HepG2 (cell line): Measurements from ENCODE around the gene ALKBH2. TPM values are rescaled to one million over a fixed set of nuclear protein-coding genes. Genes with fewer than 3 reads are reported as not detected.

Experiments used
- AKAP8 ChIP-seq: sonication (generic); formaldehyde crosslinking; IDR thresholded peaks from 2 replicates; pipeline ENCODE4 v1.5.1; 2020; ENCODE audit warnings: mild to moderate bottlenecking, missing genetic modification reagents
- CREB3 ChIP-seq: sonication (generic); formaldehyde crosslinking; IDR thresholded peaks from 2 replicates; pipeline ENCODE4 v1.5.0; 2020; ENCODE audit warnings: missing genetic modification reagents
- DNMT1 ChIP-seq: sonication (generic); formaldehyde crosslinking; IDR thresholded peaks from 2 replicates; pipeline ENCODE4 v1.5.1; 2020; ENCODE audit warnings: mild to moderate bottlenecking, missing genetic modification reagents
- HMGXB3 ChIP-seq: sonication (generic); formaldehyde crosslinking; IDR thresholded peaks from 2 replicates; pipeline ENCODE4 v1.4.0; 2020; ENCODE audit warnings: missing genetic modification reagents, borderline replicate concordance
- HNF1A ChIP-seq, 2 experiments: sonication (generic) in 1 of 2; formaldehyde crosslinking in 1 of 2; IDR thresholded peaks; 2 replicates each; pipeline versions ENCODE4 v1.4.0 to v1.6.1; 2016 to 2020; ENCODE audit warnings: borderline replicate concordance in 1 of 2, low read depth in 1 of 2, mild to moderate bottlenecking in 1 of 2, missing genetic modification reagents in 1 of 2
- RXRB ChIP-seq: IDR thresholded peaks from 2 replicates; pipeline ENCODE4 v1.6.1; 2016; ENCODE audit warnings: borderline replicate concordance, missing genetic modification reagents, missing compliant biosample characterization
- SOX6 ChIP-seq, 2 experiments: fragments of 450-650 bp in 1 of 2; sonication (generic) in 1 of 2; formaldehyde crosslinking in 1 of 2; IDR thresholded peaks; 2 replicates each; pipeline versions ENCODE4 v1.4.0 to v1.6.1; 2017 to 2020; ENCODE audit warnings: antibody characterized with exemption in 1 of 2, mild to moderate bottlenecking in 1 of 2, missing genetic modification reagents in 1 of 2
- STAG1 ChIP-seq: sonication (generic); formaldehyde crosslinking; IDR thresholded peaks from 2 replicates; pipeline ENCODE4 v1.4.0; 2020; ENCODE audit warnings: missing genetic modification reagents
- TBX3 ChIP-seq: fragments of 450-650 bp; IDR thresholded peaks from 2 replicates; pipeline ENCODE4 v1.6.1; 2017; ENCODE audit warnings: antibody characterized with exemption, mild to moderate bottlenecking, inconsistent platforms, borderline replicate concordance
- ZFP90 ChIP-seq: sonication (generic); formaldehyde crosslinking; IDR thresholded peaks from 2 replicates; pipeline ENCODE4 v1.8.0; 2022; ENCODE audit warnings: missing genetic modification reagents, mild to moderate bottlenecking, inconsistent platforms, borderline replicate concordance
- ZNF296 ChIP-seq: sonication (generic); formaldehyde crosslinking; conservative IDR thresholded peaks from 2 replicates; pipeline ENCODE4 v1.5.0; 2020; ENCODE audit warnings: mild to moderate bottlenecking, missing genetic modification reagents
- ZXDC ChIP-seq: sonication (generic); formaldehyde crosslinking; IDR thresholded peaks from 2 replicates; pipeline ENCODE4 v1.5.0; 2020; ENCODE audit warnings: mild to moderate bottlenecking, missing genetic modification reagents
- polyA plus RNA-seq, 8 experiments: library from polyadenylated mRNA; depleted of rRNA in 3 of 8; stranded (reverse) in 7 of 8; unstranded in 1 of 8; fragments of >200 nt; fragmentation: Illumina TruSeq in 4 of 8; extraction: Trizol in 4 of 8; gene quantifications; 2 replicates each; pipeline versions ENCODE4 v1.2.1 to v1.2.3, GENCODE V29; 2011 to 2016; ENCODE audit warnings: low read depth in 4 of 8, missing spikeins in 1 of 8, mixed read lengths in 1 of 8; ENCODE audit not compliant: insufficient read depth in 1 of 8
- total RNA-seq, 5 experiments: library from RNA; depleted of rRNA; stranded (reverse); fragments of >200 nt; fragmentation: Illumina TruSeq; extraction: Trizol; gene quantifications; 2 replicates each; pipeline ENCODE4 v1.2.3, GENCODE V29; 2016; ENCODE audit warnings: low read depth in 1 of 5

The ALKBH2 gene
- total and polyA plus RNA-seq, 2 of the 13 experiments (the other 11 are each of a cell fraction or from before 2014, with no cell fraction given) = 21.0 to 40.5 TPM

- TF ChIP-seq STAG1 = peak; percentile 28; the same call in 1 of the 2 replicates
- TF ChIP-seq AKAP8 (CRISPR knock-in tag) = no peak
- no peak for TF ChIP-seq SOX6 (IDR thresholded peaks at IDR 0.05)
- TF ChIP-seq SOX6 (CRISPR knock-in tag; IDR thresholded peaks at IDR 0.05) = peak; percentile 77
- peak; percentile 68; the same call in 1 of the 2 replicates for TF ChIP-seq ZXDC (CRISPR knock-in tag)
- peak; percentile 80; the same call in 1 of the 2 replicates for TF ChIP-seq HMGXB3
- peak; percentile 75 for TF ChIP-seq RXRB (CRISPR knock-in tag)
- TF ChIP-seq ZFP90 (CRISPR knock-in tag) = peak; percentile 57; the same call in 1 of the 2 replicates
- TF ChIP-seq CREB3 (CRISPR knock-in tag) = peak; percentile 17; the same call in 1 of the 2 replicates
- no peak for TF ChIP-seq ZNF296 (CRISPR knock-in tag)
- TF ChIP-seq TBX3 = peak; percentile 48; the same call in 1 of the 2 replicates
- TF ChIP-seq HNF1A (IDR thresholded peaks at IDR 0.05; ENCODE audit: low read depth) = peak; percentile 37; the same call in 1 of the 2 replicates
- TF ChIP-seq HNF1A (CRISPR knock-in tag; IDR thresholded peaks at IDR 0.05; ENCODE audit: borderline replicate concordance) = peak; percentile 55
- TF ChIP-seq DNMT1 (CRISPR knock-in tag) = 0 out of 2 replicates have a peak, but pooled peaks have one; percentile 43
These were observed 40.6 kb downstream of the ALKBH2 start, which contains the start of gene USP30 (continued) for GRCh38 chr12:109052414-109053323.
